Calu3 (cell line): ENCODE data around the gene TIFAB. TPM values are rescaled to one million over a fixed set of nuclear protein-coding genes. Genes with fewer than 3 reads are reported as not detected.

Experiments
- BruUV-seq: library from RNA; stranded (reverse); fragments of 400-500 nt; replicated peaks from 2 replicates; lab custom pipeline; 2021; lab: Mats Ljungman, UMichigan
- CTCF ChIA-PET: fragments of 300-600 bp; sonication (Branson Sonifier 250); formaldehyde crosslinking; loops from one replicate; lab custom pipeline; 2022; ENCODE audit warnings: antibody characterized with exemption; lab: Charles Lee
- DNase-seq: peaks from one replicate; pipeline ENCODE4 v3.0.0; 2022
- H3K27ac Mint-ChIP-seq: one replicate; pipeline ENCODE4 v1.8.0; 2022; ENCODE audit warnings: mixed read lengths; ENCODE audit not compliant: unreplicated experiment
- H3K27me3 Mint-ChIP-seq: one replicate; pipeline ENCODE4 v1.8.0; 2022; ENCODE audit warnings: mixed read lengths; ENCODE audit not compliant: unreplicated experiment
- H3K36me3 Mint-ChIP-seq: one replicate; pipeline ENCODE4 v1.8.0; 2022; ENCODE audit warnings: mild to moderate bottlenecking, moderate library complexity, mixed read lengths; ENCODE audit not compliant: insufficient read depth, unreplicated experiment
- H3K4me1 Mint-ChIP-seq: one replicate; pipeline ENCODE4 v1.8.0; 2022; ENCODE audit warnings: mild to moderate bottlenecking, low read depth, mixed read lengths; ENCODE audit not compliant: unreplicated experiment
- H3K4me3 Mint-ChIP-seq: one replicate; pipeline ENCODE4 v1.8.0; 2022; ENCODE audit warnings: mild to moderate bottlenecking, low read depth, moderate library complexity, mixed read lengths; ENCODE audit not compliant: unreplicated experiment
- H3K9me3 Mint-ChIP-seq: one replicate; pipeline ENCODE4 v1.8.0; 2022; ENCODE audit warnings: low read depth, mixed read lengths; ENCODE audit not compliant: unreplicated experiment
- intact Hi-C: fragments of 100-400 bp; cut with micrococcal nuclease; formaldehyde crosslinking; loops from one replicate; pipeline ENCODE4 v1.10.0; 2022; ENCODE audit not compliant: unreplicated experiment
- total RNA-seq: library from RNA; stranded (reverse); gene quantifications from 2 replicates; pipeline ENCODE4 v1.2.3, GENCODE V29; 2022
- TF ChIP-seq, protein P1 (sequence below): fragments of 200-600 bp; IDR thresholded peaks from one replicate; pipeline ENCODE4 v1.8.0; 2022; ENCODE audit warnings: antibody characterized with exemption; ENCODE audit not compliant: unreplicated experiment

TIFAB gene
- total RNA-seq, 1 experiment from 2014 or later, result not detected

DNA sequence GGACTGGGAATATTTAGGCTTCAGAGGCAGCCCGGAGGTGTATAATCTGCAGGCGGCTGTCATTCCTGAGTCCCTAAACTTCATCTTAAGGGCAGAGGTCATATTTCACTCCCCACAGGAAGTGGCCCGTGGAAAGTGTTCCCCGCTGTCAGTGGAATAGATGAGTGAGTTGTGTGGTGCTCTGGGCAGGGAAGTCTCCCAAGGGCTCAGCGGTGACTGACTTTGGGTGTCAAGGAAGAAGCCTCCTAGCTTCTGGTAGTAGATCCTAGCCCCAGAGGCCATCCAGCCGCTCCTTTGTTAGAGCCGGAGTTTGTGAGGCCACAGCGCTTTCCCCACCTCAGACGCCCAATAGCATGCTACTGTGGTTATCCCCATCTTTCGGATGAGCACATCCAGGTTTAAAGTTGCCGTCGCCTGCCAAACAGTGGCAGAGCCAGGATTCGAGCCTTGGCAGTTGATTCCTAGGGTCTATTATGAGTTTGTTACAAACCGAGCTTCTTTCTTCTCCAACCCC lies 38.9 kb upstream of the TIFAB start:
- Mint-ChIP-seq H3K9me3 (no peaks in the 10 kb centered on the region), H3K36me3 (no peaks in the 10 kb centered on the region), H3K27me3 (peaks cover 76% of the 10 kb centered on the region), H3K27ac (no peak overlapping the region), H3K4me3 (no peak overlapping the region), H3K4me1 (peaks cover 18% of the 10 kb centered on the region)
- DNase-seq, result no peak
- no TSS peak for BruUV-seq
- intact Hi-C loops, result no loop called here
- CTCF ChIA-PET, result interaction anchor here (0.6 to 1.7 kb wide), 4 partner anchors 46 to 606 kb away, joined by 3 to 4 read pairs (median 4); no protein-coding TSS in a partner anchor
- TF ChIP-seq, protein P1, sequence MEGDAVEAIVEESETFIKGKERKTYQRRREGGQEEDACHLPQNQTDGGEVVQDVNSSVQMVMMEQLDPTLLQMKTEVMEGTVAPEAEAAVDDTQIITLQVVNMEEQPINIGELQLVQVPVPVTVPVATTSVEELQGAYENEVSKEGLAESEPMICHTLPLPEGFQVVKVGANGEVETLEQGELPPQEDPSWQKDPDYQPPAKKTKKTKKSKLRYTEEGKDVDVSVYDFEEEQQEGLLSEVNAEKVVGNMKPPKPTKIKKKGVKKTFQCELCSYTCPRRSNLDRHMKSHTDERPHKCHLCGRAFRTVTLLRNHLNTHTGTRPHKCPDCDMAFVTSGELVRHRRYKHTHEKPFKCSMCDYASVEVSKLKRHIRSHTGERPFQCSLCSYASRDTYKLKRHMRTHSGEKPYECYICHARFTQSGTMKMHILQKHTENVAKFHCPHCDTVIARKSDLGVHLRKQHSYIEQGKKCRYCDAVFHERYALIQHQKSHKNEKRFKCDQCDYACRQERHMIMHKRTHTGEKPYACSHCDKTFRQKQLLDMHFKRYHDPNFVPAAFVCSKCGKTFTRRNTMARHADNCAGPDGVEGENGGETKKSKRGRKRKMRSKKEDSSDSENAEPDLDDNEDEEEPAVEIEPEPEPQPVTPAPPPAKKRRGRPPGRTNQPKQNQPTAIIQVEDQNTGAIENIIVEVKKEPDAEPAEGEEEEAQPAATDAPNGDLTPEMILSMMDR, result no peak

DNA sequence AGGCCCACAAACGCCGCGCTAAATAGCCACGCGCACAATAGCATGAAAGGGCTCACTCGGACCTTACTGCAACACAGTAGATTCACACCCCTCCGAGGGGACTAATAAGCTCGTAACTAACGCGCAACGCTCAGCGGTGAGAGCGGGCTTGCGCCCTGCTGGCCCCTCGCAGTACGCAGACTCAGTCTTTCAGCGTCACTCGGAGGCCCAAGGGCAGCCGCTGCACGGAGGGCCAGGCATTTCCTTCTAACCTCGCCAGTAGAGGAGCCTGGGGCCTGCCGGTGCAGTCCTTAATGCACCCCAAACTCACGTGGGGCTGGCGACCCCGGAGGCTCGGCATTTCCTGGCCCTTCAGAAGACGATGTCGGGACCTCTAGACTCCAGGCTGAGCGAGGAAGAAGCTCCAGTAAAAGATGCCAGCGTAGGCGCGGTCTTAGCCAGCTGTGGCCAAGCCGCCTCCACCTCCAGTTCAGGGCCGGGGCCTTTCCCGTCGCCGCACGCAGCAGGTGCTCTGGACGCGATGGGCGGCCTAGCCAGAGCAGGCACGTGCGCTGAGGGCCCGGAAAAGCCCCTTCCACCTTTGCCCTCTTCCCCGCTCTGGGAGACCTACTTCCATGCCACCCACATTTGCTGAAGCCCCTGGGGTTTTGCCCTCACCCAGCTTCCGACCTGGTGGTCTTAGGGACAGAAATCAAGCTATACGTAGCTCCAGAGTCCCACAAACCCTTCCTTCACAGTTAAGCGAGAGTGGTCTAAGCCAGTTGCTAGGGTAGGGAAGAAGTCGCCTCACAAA lies 38.3 kb upstream of the TIFAB start:
- no peak overlapping the region for H3K27ac Mint-ChIP-seq
- no peak for DNase-seq
- H3K9me3 Mint-ChIP-seq, result no peaks in the 10 kb centered on the region
- peaks cover 80% of the 10 kb centered on the region for H3K27me3 Mint-ChIP-seq
- CTCF ChIA-PET, result interaction anchor here (1.7 kb wide), 1 partner anchor 76 kb away, joined by 4 read pairs; no protein-coding TSS in a partner anchor
- H3K36me3 Mint-ChIP-seq, result no peaks in the 10 kb centered on the region
- intact Hi-C loops, result no loop called here
- TF ChIP-seq, protein P1, result no peak
- no TSS peak for BruUV-seq
- H3K4me1 Mint-ChIP-seq, result peaks cover 18% of the 10 kb centered on the region
- H3K4me3 Mint-ChIP-seq, result no peak overlapping the region

DNA sequence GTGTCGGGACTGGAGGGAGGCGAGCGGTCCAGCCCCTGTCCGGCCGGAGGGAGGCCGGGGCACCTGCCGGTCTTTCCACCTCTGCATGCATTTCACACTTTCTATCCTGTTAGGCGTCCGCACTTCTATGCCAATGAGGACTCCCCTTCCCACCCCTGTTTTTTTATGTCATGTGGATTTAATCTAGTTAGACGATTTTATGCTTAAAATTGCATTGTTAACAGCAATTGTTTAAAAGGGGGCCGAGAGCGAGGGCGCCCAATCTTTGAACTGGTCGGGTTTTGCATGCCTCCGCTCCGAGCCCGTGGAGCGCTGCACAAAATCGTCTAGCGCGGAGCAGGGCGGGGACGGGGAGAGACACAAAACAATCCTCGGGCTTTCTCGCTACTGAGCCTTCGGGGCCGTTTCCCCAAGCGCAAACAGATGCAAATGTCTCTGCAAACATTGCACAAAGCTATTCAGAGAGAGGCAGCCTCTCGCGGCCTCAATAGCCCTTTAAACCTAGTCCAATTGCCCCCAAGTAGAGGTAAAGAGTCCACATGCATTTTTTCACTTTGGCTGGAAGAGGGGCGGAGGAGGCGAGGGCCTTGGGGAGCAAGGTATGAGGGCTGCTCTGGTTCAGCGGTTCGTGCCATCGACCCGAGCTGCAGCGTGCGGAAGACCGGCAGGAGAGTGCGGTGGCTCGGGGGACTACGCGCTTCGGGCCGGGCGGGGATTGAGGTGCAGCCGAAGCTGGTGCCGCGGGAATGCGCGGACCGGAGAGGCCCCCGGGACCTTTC lies 37.5 kb upstream of the TIFAB start:
- H3K9me3 Mint-ChIP-seq, result no peaks in the 10 kb centered on the region
- peaks cover 18% of the 10 kb centered on the region for H3K4me1 Mint-ChIP-seq
- no peak for DNase-seq
- BruUV-seq, result no TSS peak
- no peak overlapping the region for H3K27ac Mint-ChIP-seq
- TF ChIP-seq, protein P1, result no peak
- peaks cover 80% of the 10 kb centered on the region for H3K27me3 Mint-ChIP-seq
- H3K36me3 Mint-ChIP-seq, result no peaks in the 10 kb centered on the region
- H3K4me3 Mint-ChIP-seq, result peak overlapping the region; percentile 55
- intact Hi-C loops, result no loop called here
- CTCF ChIA-PET, result interaction anchor here (1.7 kb wide), 1 partner anchor 77 kb away, joined by 4 read pairs; no protein-coding TSS in a partner anchor

DNA sequence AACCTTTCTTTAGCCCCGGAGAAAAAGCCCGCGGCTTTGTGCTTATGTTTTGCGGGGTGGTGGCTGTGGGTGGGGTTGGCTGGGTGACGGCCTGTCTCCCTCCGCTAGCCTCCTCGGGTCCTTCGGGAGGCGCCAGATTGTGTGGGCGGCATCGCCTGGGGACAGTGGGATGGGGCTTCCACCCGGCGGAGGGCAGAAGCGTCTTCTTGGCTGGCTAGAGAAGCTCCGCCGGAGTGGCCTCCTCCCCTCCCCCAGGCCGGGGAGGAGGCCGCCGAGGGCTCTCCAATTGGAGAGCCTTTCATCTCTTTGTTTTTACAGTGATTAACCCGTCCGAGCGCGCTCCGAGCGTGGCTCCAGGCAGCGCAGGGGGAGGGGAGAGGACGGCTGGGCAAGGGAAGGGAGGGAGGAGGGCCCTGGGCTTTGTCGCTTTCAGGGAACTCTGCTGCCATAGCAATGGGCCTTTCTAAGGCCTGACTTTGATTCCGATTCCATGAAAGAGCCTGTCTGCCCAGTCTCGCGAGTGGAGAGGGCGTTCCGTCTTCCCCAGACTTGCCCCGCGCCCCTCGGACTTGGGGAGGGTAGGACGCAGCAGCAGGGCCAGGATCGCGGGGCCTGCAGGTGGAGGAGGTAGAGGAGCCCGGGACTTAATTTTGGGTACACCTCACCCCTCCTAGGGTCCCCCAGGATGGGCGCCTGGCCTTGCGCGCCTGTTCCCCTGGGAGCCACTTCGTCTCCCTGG lies 36.7 kb upstream of the TIFAB start:
- no TSS peak for BruUV-seq
- Mint-ChIP-seq H3K27ac (no peak overlapping the region), H3K4me1 (peaks cover 16% of the 10 kb centered on the region), H3K27me3 (peaks cover 76% of the 10 kb centered on the region), H3K36me3 (no peaks in the 10 kb centered on the region), H3K9me3 (no peaks in the 10 kb centered on the region), H3K4me3 (peak overlapping the region; percentile 55)
- no peak for DNase-seq
- TF ChIP-seq, protein P1, result no peak
- CTCF ChIA-PET, result no interaction called here
- intact Hi-C loops, result no loop called here
